Hematopoietic multipotent progenitor cell treated with erythropoietin and hydrocortisone succinate and interleukin-3 and kit ligand, for 15 days (in vitro differentiated cells): ENCODE data around the gene KRT4.
"Not testable (repeated sequence)": the region's sequence is repeated elsewhere in the genome, so short reads cannot be mapped to it uniquely, and the experiment has no call there.

Experiments used
- DNase-seq: peaks from one replicate; pipeline ENCODE4 v3.0.0-alpha.2; 2015; ENCODE audit warnings: low spot score

KRT4 gene

GRCh38 chr12:52813885-52814709 lies at the start of gene KRT4:
TSS of gene KRT4 (minus strand) at chr12:52814116. CDS start at chr12:52814058, 58 bp downstream.
- no peak for DNase-seq

- no peak for DNase-seq
These were observed 48.1 kb upstream of the KRT4 start for GRCh38 chr12:52862023-52862422.

- DNase-seq, result no peak
These were observed 47.6 kb upstream of the KRT4 start for GRCh38 chr12:52861511-52861910.

- no peak for DNase-seq
These were observed 46.3 kb upstream of the KRT4 start for GRCh38 chr12:52860102-52860823.

- DNase-seq, result no peak
These were observed 43.6 kb upstream of the KRT4 start for GRCh38 chr12:52857500-52857899.

- DNase-seq, result no peak
These were observed 42.9 kb upstream of the KRT4 start for GRCh38 chr12:52856787-52857186.

- not testable (repeated sequence) for DNase-seq
These were observed 42.2 kb upstream of the KRT4 start for GRCh38 chr12:52856077-52856476.

- DNase-seq, result no peak
These were observed 37.9 kb upstream of the KRT4 start for GRCh38 chr12:52851787-52852186.

- DNase-seq, result no peak
These were observed 36.8 kb upstream of the KRT4 start for GRCh38 chr12:52850681-52851080.

GRCh38 chr12:52849511-52849910 lies 35.6 kb upstream of the KRT4 start:
- DNase-seq, result no peak

- no peak for DNase-seq
These were observed 34.8 kb upstream of the KRT4 start, which contains the start of gene KRT78 for GRCh38 chr12:52848661-52849255. TSS of gene KRT78 (minus strand) at chr12:52848994. CDS start at chr12:52848930, 64 bp downstream.

GRCh38 chr12:52847335-52848102 lies 33.6 kb upstream of the KRT4 start:
- DNase-seq, result no peak

- no peak for DNase-seq
These were observed 32.5 kb upstream of the KRT4 start for GRCh38 chr12:52846356-52846970.

- no peak for DNase-seq
These were observed 32.0 kb upstream of the KRT4 start for GRCh38 chr12:52845946-52846345.

- no peak for DNase-seq
These were observed 30.5 kb upstream of the KRT4 start for GRCh38 chr12:52844386-52844785.

- no peak for DNase-seq
These were observed 25.7 kb upstream of the KRT4 start for GRCh38 chr12:52839436-52840105.

- no peak for DNase-seq
These were observed 24.9 kb upstream of the KRT4 start for GRCh38 chr12:52838609-52839435.

- DNase-seq, result no peak
These were observed 24.1 kb upstream of the KRT4 start for GRCh38 chr12:52837781-52838608.

GRCh38 chr12:52837413-52837741 lies 23.5 kb upstream of the KRT4 start:
- DNase-seq, result no peak
